Lung microvascular endothelial cell (primary cell): ENCODE results near the gene MUCL3. TPM values are rescaled to one million over a fixed set of nuclear protein-coding genes. Genes with fewer than 3 reads are reported as not detected.
"Not testable (repeated sequence)": the region's sequence is repeated elsewhere in the genome, so short reads cannot be mapped to it uniquely, and the experiment has no call there.

Experiments
- DNase-seq, 2 donors: peaks; one replicate each; pipeline versions ENCODE4 v3.0.0 to v3.0.0-alpha.2; 2010; ENCODE audit warnings: low read depth in 2 of 2
- total RNA-seq: library from RNA; depleted of rRNA; stranded (reverse); fragments of >200 nt; gene quantifications from 2 replicates; pipeline ENCODE4 v1.2.1, GENCODE V29; 2014

MUCL3 gene
- total RNA-seq, 1 donor from 2014 or later: not detected

GRCh38 chr6:30938730-30939129, 2.0 kb upstream of the MUCL3 start:
- no peak for DNase-seq

GRCh38 chr6:30939473-30939872, 1.3 kb upstream of the MUCL3 start:
- DNase-seq: no peak

- DNase-seq: peak; percentile 20 to 74
These were observed 1.7 kb downstream of the MUCL3 start for GRCh38 chr6:30942338-30943060.

GRCh38 chr6:30944051-30944450, 3.3 kb downstream of the MUCL3 start:
- no peak for DNase-seq

- DNase-seq: no peak
These were observed 4.5 kb downstream of the MUCL3 start for GRCh38 chr6:30945281-30945680.

- no peak for DNase-seq
These were observed 6.5 kb downstream of the MUCL3 start for GRCh38 chr6:30947231-30947630.

- no peak for DNase-seq
These were observed 8.0 kb downstream of the MUCL3 start for GRCh38 chr6:30948811-30949210.

- no peak for DNase-seq
These were observed 11.2 kb downstream of the MUCL3 start for GRCh38 chr6:30951907-30952469.

GRCh38 chr6:30954631-30955366, 14.0 kb downstream of the MUCL3 start:
- DNase-seq: no peak

GRCh38 chr6:30955367-30956042, 14.7 kb downstream of the MUCL3 start:
- peak in 1 of 2 donors; percentile 19 for DNase-seq

- no peak for DNase-seq
These were observed 16.9 kb downstream of the MUCL3 start for GRCh38 chr6:30957716-30958115.

GRCh38 chr6:30960907-30961673, 20.3 kb downstream of the MUCL3 start:
- DNase-seq: no peak

- no peak for DNase-seq
These were observed 21.9 kb downstream of the MUCL3 start for GRCh38 chr6:30962716-30963115.

GRCh38 chr6:30963641-30964040, 22.9 kb downstream of the MUCL3 start:
- peak in 1 of 2 donors; percentile 12 for DNase-seq

GRCh38 chr6:30964075-30964474, 23.3 kb downstream of the MUCL3 start:
- DNase-seq: no peak

- no peak for DNase-seq
These were observed 24.4 kb downstream of the MUCL3 start for GRCh38 chr6:30965140-30965601.

- DNase-seq: no peak
These were observed 25.4 kb downstream of the MUCL3 start for GRCh38 chr6:30966154-30966553.

- DNase-seq: not testable (repeated sequence)
These were observed 28.4 kb downstream of the MUCL3 start for GRCh38 chr6:30969171-30969570.

- DNase-seq: no peak
These were observed 30.2 kb downstream of the MUCL3 start for GRCh38 chr6:30970946-30971345.

- DNase-seq: no peak
These were observed 32.0 kb downstream of the MUCL3 start for GRCh38 chr6:30972816-30973215.
